Colon (tissue), 2 donors: ENCODE data around the gene CILP2.

Source experiments
- FAIRE-seq: peaks from 2 replicates; lab custom pipeline; 2012; peaks lifted over from hg19 to GRCh38; lab: Jason Lieb, UNC
- donor health status: control.
- donor health status: control.

CILP2 gene

GRCh38 chr19:19530423-19530804, 7.7 kb upstream of the CILP2 start:
- FAIRE-seq, result no peak

GRCh38 chr19:19530889-19531288, 7.2 kb upstream of the CILP2 start:
- no peak for FAIRE-seq

GRCh38 chr19:19531951-19532805, 5.9 kb upstream of the CILP2 start:
- no peak for FAIRE-seq

- no peak for FAIRE-seq
These were observed 5.0 kb upstream of the CILP2 start for GRCh38 chr19:19532806-19533701.

GRCh38 chr19:19533841-19534240, 4.2 kb upstream of the CILP2 start:
- no peak for FAIRE-seq

GRCh38 chr19:19534556-19535265, 3.4 kb upstream of the CILP2 start:
- FAIRE-seq, result no peak

GRCh38 chr19:19535311-19536191, 2.5 kb upstream of the CILP2 start:
- FAIRE-seq, result no peak

GRCh38 chr19:19537075-19538048, 703 bp upstream of the CILP2 start:
- FAIRE-seq, result no peak

- no peak for FAIRE-seq
These were observed 711 bp downstream of the CILP2 start for GRCh38 chr19:19538785-19539166.

- FAIRE-seq, result no peak
These were observed 1.6 kb downstream of the CILP2 start for GRCh38 chr19:19539698-19540063.

GRCh38 chr19:19540064-19540714, 2.1 kb downstream of the CILP2 start:
- no peak for FAIRE-seq

- no peak for FAIRE-seq
These were observed 2.9 kb downstream of the CILP2 start for GRCh38 chr19:19540715-19541515.

GRCh38 chr19:19541616-19542015, 3.6 kb downstream of the CILP2 start:
- FAIRE-seq, result no peak

- FAIRE-seq, result no peak
These were observed 4.4 kb downstream of the CILP2 start for GRCh38 chr19:19542507-19542906.

GRCh38 chr19:19543101-19543500, 5.0 kb downstream of the CILP2 start:
- no peak for FAIRE-seq

- FAIRE-seq, result no peak
These were observed 5.6 kb downstream of the CILP2 start for GRCh38 chr19:19543640-19544039.

GRCh38 chr19:19544257-19544953, 6.3 kb downstream of the CILP2 start:
- FAIRE-seq, result no peak

GRCh38 chr19:19544954-19545591, 7.0 kb downstream of the CILP2 start:
- FAIRE-seq, result no peak
